Progenitor cell of endocrine pancreas (in vitro differentiated cells): ENCODE data around the gene LAMC1. TPM values are rescaled to one million over a fixed set of nuclear protein-coding genes. Genes with fewer than 3 reads are reported as not detected.
"Not testable (repeated sequence)": the region's sequence is repeated elsewhere in the genome, so short reads cannot be mapped to it uniquely, and the experiment has no call there.

Experiments used
- DNase-seq: peaks from one replicate; pipeline ENCODE4 v3.0.0; 2021; ENCODE audit warnings: low spot score; ENCODE audit not compliant: unreplicated experiment
- H3K27ac Mint-ChIP-seq: 2 replicates; pipeline ENCODE4 v1.8.0; 2021; ENCODE audit warnings: mild to moderate bottlenecking, moderate library complexity, mixed read lengths
- H3K27me3 Mint-ChIP-seq: 2 replicates; pipeline ENCODE4 v1.8.0; 2021; ENCODE audit warnings: mixed read lengths
- H3K36me3 Mint-ChIP-seq: 2 replicates; pipeline ENCODE4 v1.8.0; 2022; ENCODE audit warnings: mixed read lengths; ENCODE audit not compliant: insufficient read depth
- H3K4me1 Mint-ChIP-seq: 2 replicates; pipeline ENCODE4 v1.8.0; 2021; ENCODE audit warnings: low read depth, mixed read lengths
- H3K4me3 Mint-ChIP-seq: 2 replicates; pipeline ENCODE4 v1.8.0; 2021; ENCODE audit warnings: low read depth, mild to moderate bottlenecking, moderate library complexity, mixed read lengths
- H3K9me3 Mint-ChIP-seq: 2 replicates; pipeline ENCODE4 v1.8.0; 2021; ENCODE audit warnings: low read depth, mixed read lengths
- total RNA-seq: library from RNA; stranded (reverse); gene quantifications from 2 replicates; pipeline ENCODE4 v1.2.1, GENCODE V29; 2021
- TF ChIP-seq, protein P1 (sequence below): fragments of 200-600 bp; sonication (generic); IDR thresholded peaks from one replicate; pipeline ENCODE4 v1.5.0; 2021; ENCODE audit warnings: antibody characterized with exemption, mild to moderate bottlenecking; ENCODE audit not compliant: unreplicated experiment

Gene LAMC1
- total RNA-seq, 1 donor from 2014 or later: 72.9 TPM

DNA sequence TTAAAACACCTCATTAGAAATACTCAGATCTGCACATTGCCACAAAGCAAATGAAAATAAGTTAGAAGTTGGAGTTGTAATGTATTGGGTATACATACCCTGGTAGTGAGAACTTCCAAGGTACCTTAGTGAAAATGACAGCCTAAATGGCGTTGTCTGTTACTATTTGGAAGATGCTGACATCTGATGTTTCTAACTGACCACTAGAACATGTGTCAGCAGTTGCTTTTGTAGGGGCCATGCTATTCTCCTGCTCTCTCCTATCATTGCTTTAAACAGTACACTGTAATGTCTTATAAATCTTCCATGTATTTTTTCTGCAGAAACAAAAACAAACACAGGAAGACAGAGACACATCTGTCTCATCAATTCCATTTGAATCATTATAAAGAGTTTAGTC lies 40.1 kb downstream of the LAMC1 start:
- no peaks in the 10 kb centered on the region for H3K27me3 Mint-ChIP-seq
- peaks cover 2% of the 10 kb centered on the region for H3K4me1 Mint-ChIP-seq
- H3K36me3 Mint-ChIP-seq: no peaks in the 10 kb centered on the region
- no peaks in the 10 kb centered on the region for H3K9me3 Mint-ChIP-seq
- DNase-seq: no peak
- no peak overlapping the region for H3K27ac Mint-ChIP-seq
- H3K4me3 Mint-ChIP-seq: no peak overlapping the region
- TF ChIP-seq, protein P1, sequence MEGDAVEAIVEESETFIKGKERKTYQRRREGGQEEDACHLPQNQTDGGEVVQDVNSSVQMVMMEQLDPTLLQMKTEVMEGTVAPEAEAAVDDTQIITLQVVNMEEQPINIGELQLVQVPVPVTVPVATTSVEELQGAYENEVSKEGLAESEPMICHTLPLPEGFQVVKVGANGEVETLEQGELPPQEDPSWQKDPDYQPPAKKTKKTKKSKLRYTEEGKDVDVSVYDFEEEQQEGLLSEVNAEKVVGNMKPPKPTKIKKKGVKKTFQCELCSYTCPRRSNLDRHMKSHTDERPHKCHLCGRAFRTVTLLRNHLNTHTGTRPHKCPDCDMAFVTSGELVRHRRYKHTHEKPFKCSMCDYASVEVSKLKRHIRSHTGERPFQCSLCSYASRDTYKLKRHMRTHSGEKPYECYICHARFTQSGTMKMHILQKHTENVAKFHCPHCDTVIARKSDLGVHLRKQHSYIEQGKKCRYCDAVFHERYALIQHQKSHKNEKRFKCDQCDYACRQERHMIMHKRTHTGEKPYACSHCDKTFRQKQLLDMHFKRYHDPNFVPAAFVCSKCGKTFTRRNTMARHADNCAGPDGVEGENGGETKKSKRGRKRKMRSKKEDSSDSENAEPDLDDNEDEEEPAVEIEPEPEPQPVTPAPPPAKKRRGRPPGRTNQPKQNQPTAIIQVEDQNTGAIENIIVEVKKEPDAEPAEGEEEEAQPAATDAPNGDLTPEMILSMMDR: no peak

DNA sequence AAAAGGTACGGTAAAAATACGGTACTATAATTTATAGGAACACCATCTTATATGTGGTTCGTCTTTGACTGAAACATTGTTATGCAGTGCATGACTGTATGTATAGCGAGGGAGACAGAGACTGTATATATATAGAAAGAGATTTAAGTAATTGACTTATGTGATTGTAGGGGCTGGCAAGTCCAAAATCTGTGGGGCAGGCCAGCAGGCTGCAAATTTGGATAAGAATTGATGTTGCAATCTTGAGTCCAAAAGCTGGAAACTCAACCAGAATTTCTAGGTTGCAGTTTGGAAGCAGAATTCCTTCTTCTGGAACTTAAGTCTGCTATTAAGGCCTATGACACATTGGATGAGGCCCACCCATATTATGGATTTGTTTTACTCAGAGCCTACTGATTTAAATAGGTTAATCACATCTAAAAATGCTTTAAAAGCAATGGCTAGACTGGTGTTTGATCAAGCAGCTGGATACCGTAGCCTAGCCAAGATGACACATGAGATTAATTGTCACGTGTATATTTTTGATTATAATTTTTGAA lies 42.0 kb downstream of the LAMC1 start:
- Mint-ChIP-seq H3K9me3 (no peaks in the 10 kb centered on the region), H3K4me3 (no peak overlapping the region), H3K27me3 (no peaks in the 10 kb centered on the region), H3K4me1 (no peaks in the 10 kb centered on the region), H3K27ac (no peak overlapping the region), H3K36me3 (no peaks in the 10 kb centered on the region)
- TF ChIP-seq, protein P1: no peak
- no peak for DNase-seq

DNA sequence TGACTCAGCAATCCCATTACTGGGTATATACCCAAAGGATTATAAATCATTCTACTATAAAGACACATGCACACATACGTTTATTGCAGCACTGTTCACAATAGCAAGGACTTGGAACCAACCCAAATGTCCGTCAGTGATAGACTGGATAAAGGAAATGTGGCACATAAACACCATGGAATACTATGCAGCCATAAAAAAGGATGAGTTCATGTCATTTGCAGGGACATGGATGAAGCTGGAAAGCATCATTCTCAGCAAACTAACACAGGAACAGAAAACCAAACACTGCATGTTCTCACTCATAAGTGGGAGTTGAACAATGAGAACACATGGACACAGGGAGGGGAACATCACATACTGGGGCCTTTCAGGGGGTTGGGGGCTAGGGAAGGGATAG lies 43.2 kb downstream of the LAMC1 start:
- H3K36me3 Mint-ChIP-seq, DNase-seq, H3K27ac Mint-ChIP-seq, H3K9me3 Mint-ChIP-seq, H3K27me3 Mint-ChIP-seq, H3K4me1 Mint-ChIP-seq, H3K4me3 Mint-ChIP-seq: not testable (repeated sequence)

DNA sequence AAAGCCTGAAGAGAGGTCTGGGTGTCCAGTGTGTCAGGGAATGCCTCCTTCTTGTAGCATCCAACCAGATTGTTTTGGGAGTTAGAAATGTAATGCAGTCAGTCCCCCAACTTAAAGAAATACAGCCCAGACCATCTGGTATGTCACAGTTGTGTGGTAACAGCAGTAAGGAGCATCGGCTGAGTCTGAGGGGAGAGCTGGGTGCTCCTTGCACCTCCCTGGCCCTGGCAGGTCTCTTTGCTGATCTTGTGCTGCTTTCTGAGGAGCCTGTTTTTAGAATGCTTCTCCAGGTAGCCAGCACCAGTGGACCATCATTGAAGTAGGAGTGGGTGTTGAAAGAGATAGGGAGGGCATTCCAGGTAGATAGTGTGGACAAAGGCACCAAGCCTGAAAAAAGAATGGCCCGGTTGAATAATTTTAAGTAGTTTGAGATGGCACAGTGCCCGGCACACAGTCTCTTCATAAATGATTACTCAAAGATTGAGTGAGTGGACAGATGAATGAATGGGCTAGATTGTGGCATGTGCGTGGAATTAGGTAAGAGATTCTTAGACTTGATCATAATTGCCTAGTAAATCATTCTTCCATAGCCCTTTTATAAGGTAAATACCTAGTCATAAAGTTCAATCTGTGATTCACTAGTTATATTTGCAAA lies 46.5 kb downstream of the LAMC1 start:
- no peak overlapping the region for H3K4me3 Mint-ChIP-seq
- DNase-seq: no peak

DNA sequence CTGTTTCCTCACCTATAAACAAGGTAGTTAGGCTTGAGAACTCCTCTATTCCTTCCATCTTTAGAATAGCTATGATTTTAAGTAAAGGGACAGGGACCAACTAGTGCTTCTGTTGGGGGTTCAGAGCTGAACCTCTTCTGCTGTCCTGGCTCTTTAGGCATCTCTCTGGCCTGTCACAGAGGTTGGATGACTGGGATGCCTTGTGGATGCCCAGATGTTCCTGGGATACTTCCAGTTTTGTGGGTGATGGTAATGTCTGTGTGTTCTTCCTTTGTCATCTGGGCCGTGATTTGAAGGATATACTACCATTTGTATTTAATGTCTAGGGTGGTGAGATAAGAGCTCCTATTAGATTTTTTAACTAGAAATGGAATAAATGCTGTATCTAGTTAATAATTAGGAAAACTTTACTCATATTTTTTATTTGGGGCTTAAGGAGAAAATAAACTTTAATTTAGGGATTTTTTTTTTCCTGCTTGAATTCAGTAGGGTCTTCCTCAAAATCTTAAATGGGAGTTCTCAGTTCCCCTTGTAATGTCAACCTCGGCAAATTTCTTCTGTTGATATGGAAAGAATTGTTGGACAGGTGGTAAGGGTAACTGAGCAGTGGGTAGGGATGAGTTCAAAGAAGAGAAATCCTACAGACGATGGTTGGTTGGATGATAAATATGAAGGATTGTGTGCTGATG lies 47.2 kb downstream of the LAMC1 start:
- no peak for DNase-seq
- H3K4me1 Mint-ChIP-seq: peaks cover 19% of the 10 kb centered on the region
- TF ChIP-seq, protein P1: no peak
- no peaks in the 10 kb centered on the region for H3K27me3 Mint-ChIP-seq
- H3K9me3 Mint-ChIP-seq: no peaks in the 10 kb centered on the region
- no peak overlapping the region for H3K4me3 Mint-ChIP-seq
- H3K27ac Mint-ChIP-seq: no peak overlapping the region
- H3K36me3 Mint-ChIP-seq: no peaks in the 10 kb centered on the region

More for the DNA sequence above, 46.5 kb downstream of the LAMC1 start:
- no peaks in the 10 kb centered on the region for H3K36me3 Mint-ChIP-seq
- no peaks in the 10 kb centered on the region for H3K9me3 Mint-ChIP-seq
- H3K27ac Mint-ChIP-seq: no peak overlapping the region
- H3K4me1 Mint-ChIP-seq: peaks cover 19% of the 10 kb centered on the region
- no peaks in the 10 kb centered on the region for H3K27me3 Mint-ChIP-seq
- TF ChIP-seq, protein P1: no peak
